ENCODE measurements around the gene ANGPT4. TPM values are rescaled to one million over a fixed set of nuclear protein-coding genes. Genes with fewer than 3 reads are reported as not detected.

Gene ANGPT4
- total and polyA plus RNA-seq, 2 of the 8 experiments (the other 6 are each of a cell fraction or from before 2014, with no cell fraction given): 0.07 to 0.33 TPM

DNA sequence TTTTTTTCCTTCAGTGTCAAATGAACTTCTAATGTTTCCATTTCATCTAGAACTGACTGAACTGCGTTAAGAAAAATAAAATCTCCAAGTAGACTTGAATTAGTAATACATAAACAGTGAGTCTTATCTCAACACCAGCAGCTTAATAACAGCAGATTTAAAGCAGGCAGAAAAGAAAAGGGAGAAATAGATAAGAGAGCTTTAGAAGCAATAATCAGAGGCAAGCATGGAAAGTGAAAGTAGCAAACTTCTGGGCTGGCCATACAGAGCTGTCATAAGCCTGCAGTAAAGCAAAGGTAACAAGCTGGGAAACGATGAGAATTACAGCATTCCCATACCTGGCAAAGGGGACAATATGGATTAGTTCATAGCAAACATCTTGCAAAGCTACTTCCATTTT lies 16.9 kb upstream of the ANGPT4 start (continued):
- TF ChIP-seq JUN (IDR thresholded peaks at IDR 0.05; ENCODE audit: low read depth, low read length) (no peak), FOSL1 (IDR thresholded peaks at IDR 0.05; ENCODE audit: insufficient read depth, low read depth, low read length) (no peak), SAP30 (IDR thresholded peaks at IDR 0.05; ENCODE audit: insufficient read depth, insufficient replicate concordance, low read length) (no peak), KDM1A (IDR thresholded peaks at IDR 0.05; ENCODE audit: borderline replicate concordance, low read length) (no peak), CEBPB (IDR thresholded peaks at IDR 0.05; ENCODE audit: low read depth, low read length) (no peak), GTF2F1 (IDR thresholded peaks at IDR 0.05; ENCODE audit: borderline replicate concordance, low read depth, low read length) (no peak), RBBP5 (IDR thresholded peaks at IDR 0.05; ENCODE audit: borderline replicate concordance, low read depth, low read length) (no peak), BCL11A (IDR thresholded peaks at IDR 0.05; ENCODE audit: low read depth in 2 of 2, low read length in 2 of 2) (no peak)
- TF ChIP-seq, protein P1, sequence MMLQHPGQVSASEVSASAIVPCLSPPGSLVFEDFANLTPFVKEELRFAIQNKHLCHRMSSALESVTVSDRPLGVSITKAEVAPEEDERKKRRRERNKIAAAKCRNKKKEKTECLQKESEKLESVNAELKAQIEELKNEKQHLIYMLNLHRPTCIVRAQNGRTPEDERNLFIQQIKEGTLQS (IDR thresholded peaks at IDR 0.05; ENCODE audit: insufficient read depth, low read depth, low read length): no peak
- TF ChIP-seq, protein P2, sequence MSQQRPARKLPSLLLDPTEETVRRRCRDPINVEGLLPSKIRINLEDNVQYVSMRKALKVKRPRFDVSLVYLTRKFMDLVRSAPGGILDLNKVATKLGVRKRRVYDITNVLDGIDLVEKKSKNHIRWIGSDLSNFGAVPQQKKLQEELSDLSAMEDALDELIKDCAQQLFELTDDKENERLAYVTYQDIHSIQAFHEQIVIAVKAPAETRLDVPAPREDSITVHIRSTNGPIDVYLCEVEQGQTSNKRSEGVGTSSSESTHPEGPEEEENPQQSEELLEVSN (IDR thresholded peaks at IDR 0.05): no peak
